WTC11 (cell line): Measurements from ENCODE around the gene DYSF. TPM values are rescaled to one million over a fixed set of nuclear protein-coding genes. Genes with fewer than 3 reads are reported as not detected.

Experiments
- ATAC-seq: fragments of 200-7000 bp; cut with Tn5 transposase; 2 replicates; pipeline ENCODE4 v1.10.0; 2021; ENCODE audit warnings: mild to moderate bottlenecking, moderate library complexity
- CTCF ChIA-PET: fragments of 300-600 bp; sonication (Branson Sonifier 250); formaldehyde crosslinking; loops from one replicate; lab custom pipeline; 2021; ENCODE audit warnings: antibody characterized with exemption; lab: Charles Lee
- POLR2A ChIA-PET: fragments of 350-600 bp; sonication (Branson Sonifier 250); formaldehyde crosslinking; loops from one replicate; lab custom pipeline; 2021; ENCODE audit warnings: antibody characterized with exemption; lab: Charles Lee
- DNase-seq: peaks from one replicate; pipeline ENCODE4 v3.0.0; 2021; ENCODE audit warnings: low spot score
- H3K27ac Mint-ChIP-seq: 2 replicates; pipeline ENCODE4 v1.8.0; 2021; ENCODE audit warnings: mixed read lengths
- H3K27me3 Mint-ChIP-seq: 2 replicates; pipeline ENCODE4 v1.8.0; 2021; ENCODE audit warnings: low read depth, mild to moderate bottlenecking, moderate library complexity, mixed read lengths
- H3K36me3 Mint-ChIP-seq: 2 replicates; pipeline ENCODE4 v1.8.0; 2021; ENCODE audit warnings: mixed read lengths
- H3K4me1 Mint-ChIP-seq: 2 replicates; pipeline ENCODE4 v1.8.0; 2022; ENCODE audit warnings: mixed read lengths
- H3K4me3 Mint-ChIP-seq: 2 replicates; pipeline ENCODE4 v1.8.0; 2021; ENCODE audit warnings: mild to moderate bottlenecking, moderate library complexity, mixed read lengths
- H3K9me3 Mint-ChIP-seq: 2 replicates; pipeline ENCODE4 v1.8.0; 2021; ENCODE audit warnings: mixed read lengths
- ATF2 ChIP-seq: sonication (generic); formaldehyde crosslinking; IDR thresholded peaks from 2 replicates; pipeline ENCODE4 v1.8.1; 2022; ENCODE audit warnings: low read depth, missing genetic modification reagents, borderline replicate concordance
- ETV6 ChIP-seq: sonication (generic); formaldehyde crosslinking; IDR thresholded peaks from 2 replicates; pipeline ENCODE4 v1.8.1; 2022; ENCODE audit warnings: mild to moderate bottlenecking, missing genetic modification reagents
- FOXK1 ChIP-seq: sonication (generic); formaldehyde crosslinking; IDR thresholded peaks from 2 replicates; pipeline ENCODE4 v1.8.0; 2022; ENCODE audit warnings: mild to moderate bottlenecking, moderate library complexity, missing genetic modification reagents
- JUN ChIP-seq: sonication (generic); formaldehyde crosslinking; IDR thresholded peaks from 2 replicates; pipeline ENCODE4 v1.8.0; 2023; ENCODE audit warnings: mild to moderate bottlenecking, missing genetic modification reagents
- NR2C2 ChIP-seq: sonication (generic); formaldehyde crosslinking; IDR thresholded peaks from 2 replicates; pipeline ENCODE4 v1.8.0; 2022; ENCODE audit warnings: mild to moderate bottlenecking, missing genetic modification reagents
- SMAD4 ChIP-seq: sonication (generic); formaldehyde crosslinking; IDR thresholded peaks from 2 replicates; pipeline ENCODE4 v1.8.0; 2022; ENCODE audit warnings: mild to moderate bottlenecking, missing genetic modification reagents
- SOX15 ChIP-seq: fragments of 250-450 bp; sonication (Bioruptor Pico); IDR thresholded peaks from 2 replicates; pipeline ENCODE4 v1.9.0; 2021; ENCODE audit warnings: mild to moderate bottlenecking
- TEAD1 ChIP-seq: sonication (generic); formaldehyde crosslinking; IDR thresholded peaks from 2 replicates; pipeline ENCODE4 v1.8.0; 2022; ENCODE audit warnings: mild to moderate bottlenecking, missing genetic modification reagents
- ZNF138 ChIP-seq: sonication (generic); formaldehyde crosslinking; conservative IDR thresholded peaks from 2 replicates; pipeline ENCODE4 v1.8.1; 2022; ENCODE audit warnings: mild to moderate bottlenecking, moderate library complexity, missing genetic modification reagents
- ZNF263 ChIP-seq: sonication (generic); formaldehyde crosslinking; IDR thresholded peaks from 2 replicates; pipeline ENCODE4 v1.8.1; 2022; ENCODE audit warnings: low read depth, mild to moderate bottlenecking, moderate library complexity, missing genetic modification reagents
- ZNF396 ChIP-seq: fragments of 250-450 bp; sonication (Bioruptor Pico); IDR thresholded peaks from 2 replicates; pipeline ENCODE4 v1.8.0; 2021; ENCODE audit warnings: mild to moderate bottlenecking, moderate library complexity, borderline replicate concordance
- ZNF425 ChIP-seq: fragments of 250-450 bp; sonication (Bioruptor Pico); conservative IDR thresholded peaks from 2 replicates; pipeline ENCODE4 v1.9.0; 2021; ENCODE audit warnings: mild to moderate bottlenecking
- total RNA-seq: library from RNA; stranded (reverse); gene quantifications from 3 replicates; pipeline ENCODE4 v1.2.3, GENCODE V29; 2021
- TF ChIP-seq, protein P1 (sequence below): sonication (generic); formaldehyde crosslinking; IDR thresholded peaks from 2 replicates; pipeline ENCODE4 v1.8.0; 2022; ENCODE audit warnings: missing genetic modification reagents
- TF ChIP-seq, protein P2 (sequence below): sonication (generic); formaldehyde crosslinking; IDR thresholded peaks from 2 replicates; pipeline ENCODE4 v1.8.0; 2022; ENCODE audit warnings: mild to moderate bottlenecking, missing genetic modification reagents

Gene DYSF
- total RNA-seq, 1 experiment from 2014 or later, result 14.8 TPM

DNA sequence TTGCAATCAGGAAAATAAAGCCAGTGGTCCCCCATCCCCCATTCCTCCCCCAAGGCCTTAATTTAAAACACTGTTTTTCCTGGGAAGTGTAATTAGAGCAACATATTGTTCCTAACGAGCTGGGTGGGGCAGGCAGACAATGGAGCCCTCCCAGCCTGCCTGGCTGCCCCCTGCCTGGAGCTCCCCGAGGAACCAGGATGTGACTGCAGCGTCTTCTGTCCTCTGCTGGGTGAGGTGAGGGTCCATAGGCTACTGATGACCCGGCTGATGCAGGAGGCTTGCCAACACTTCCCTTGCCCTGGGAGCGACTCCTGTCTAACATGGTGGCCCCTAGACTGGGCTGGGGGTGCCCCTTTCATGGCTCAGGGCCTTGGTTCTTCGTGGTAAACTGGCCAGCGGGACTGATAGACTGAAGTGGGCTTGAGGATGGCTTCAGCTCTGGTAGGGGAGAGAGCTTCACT is 152.4 kb downstream of the DYSF start:
- POLR2A ChIA-PET, result no interaction called here
- TF ChIP-seq SOX15 (CRISPR knock-in tag), result no peak
- TF ChIP-seq, protein P1, sequence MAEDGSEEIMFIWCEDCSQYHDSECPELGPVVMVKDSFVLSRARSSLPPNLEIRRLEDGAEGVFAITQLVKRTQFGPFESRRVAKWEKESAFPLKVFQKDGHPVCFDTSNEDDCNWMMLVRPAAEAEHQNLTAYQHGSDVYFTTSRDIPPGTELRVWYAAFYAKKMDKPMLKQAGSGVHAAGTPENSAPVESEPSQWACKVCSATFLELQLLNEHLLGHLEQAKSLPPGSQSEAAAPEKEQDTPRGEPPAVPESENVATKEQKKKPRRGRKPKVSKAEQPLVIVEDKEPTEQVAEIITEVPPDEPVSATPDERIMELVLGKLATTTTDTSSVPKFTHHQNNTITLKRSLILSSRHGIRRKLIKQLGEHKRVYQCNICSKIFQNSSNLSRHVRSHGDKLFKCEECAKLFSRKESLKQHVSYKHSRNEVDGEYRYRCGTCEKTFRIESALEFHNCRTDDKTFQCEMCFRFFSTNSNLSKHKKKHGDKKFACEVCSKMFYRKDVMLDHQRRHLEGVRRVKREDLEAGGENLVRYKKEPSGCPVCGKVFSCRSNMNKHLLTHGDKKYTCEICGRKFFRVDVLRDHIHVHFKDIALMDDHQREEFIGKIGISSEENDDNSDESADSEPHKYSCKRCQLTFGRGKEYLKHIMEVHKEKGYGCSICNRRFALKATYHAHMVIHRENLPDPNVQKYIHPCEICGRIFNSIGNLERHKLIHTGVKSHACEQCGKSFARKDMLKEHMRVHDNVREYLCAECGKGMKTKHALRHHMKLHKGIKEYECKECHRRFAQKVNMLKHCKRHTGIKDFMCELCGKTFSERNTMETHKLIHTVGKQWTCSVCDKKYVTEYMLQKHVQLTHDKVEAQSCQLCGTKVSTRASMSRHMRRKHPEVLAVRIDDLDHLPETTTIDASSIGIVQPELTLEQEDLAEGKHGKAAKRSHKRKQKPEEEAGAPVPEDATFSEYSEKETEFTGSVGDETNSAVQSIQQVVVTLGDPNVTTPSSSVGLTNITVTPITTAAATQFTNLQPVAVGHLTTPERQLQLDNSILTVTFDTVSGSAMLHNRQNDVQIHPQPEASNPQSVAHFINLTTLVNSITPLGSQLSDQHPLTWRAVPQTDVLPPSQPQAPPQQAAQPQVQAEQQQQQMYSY (CRISPR knock-in tag), result no peak
- TF ChIP-seq TEAD1 (CRISPR knock-in tag), result no peak
- no peak for TF ChIP-seq ATF2
- TF ChIP-seq ZNF138 (CRISPR knock-in tag), result no peak
- no peak for TF ChIP-seq NR2C2 (CRISPR knock-in tag)
- no peak for TF ChIP-seq ZNF263
- TF ChIP-seq SMAD4 (CRISPR knock-in tag), result no peak
- no peak for TF ChIP-seq ZNF396 (CRISPR knock-in tag)
- TF ChIP-seq ZNF425 (CRISPR knock-in tag), result no peak
- TF ChIP-seq, protein P2, sequence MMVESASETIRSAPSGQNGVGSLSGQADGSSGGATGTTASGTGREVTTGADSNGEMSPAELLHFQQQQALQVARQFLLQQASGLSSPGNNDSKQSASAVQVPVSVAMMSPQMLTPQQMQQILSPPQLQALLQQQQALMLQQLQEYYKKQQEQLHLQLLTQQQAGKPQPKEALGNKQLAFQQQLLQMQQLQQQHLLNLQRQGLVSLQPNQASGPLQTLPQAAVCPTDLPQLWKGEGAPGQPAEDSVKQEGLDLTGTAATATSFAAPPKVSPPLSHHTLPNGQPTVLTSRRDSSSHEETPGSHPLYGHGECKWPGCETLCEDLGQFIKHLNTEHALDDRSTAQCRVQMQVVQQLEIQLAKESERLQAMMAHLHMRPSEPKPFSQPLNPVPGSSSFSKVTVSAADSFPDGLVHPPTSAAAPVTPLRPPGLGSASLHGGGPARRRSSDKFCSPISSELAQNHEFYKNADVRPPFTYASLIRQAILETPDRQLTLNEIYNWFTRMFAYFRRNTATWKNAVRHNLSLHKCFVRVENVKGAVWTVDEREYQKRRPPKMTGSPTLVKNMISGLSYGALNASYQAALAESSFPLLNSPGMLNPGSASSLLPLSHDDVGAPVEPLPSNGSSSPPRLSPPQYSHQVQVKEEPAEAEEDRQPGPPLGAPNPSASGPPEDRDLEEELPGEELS (CRISPR knock-in tag), result no peak
- no peak for TF ChIP-seq ETV6 (CRISPR knock-in tag)
- DNase-seq (peak; percentile 7), ATAC-seq (no peak)
- Mint-ChIP-seq H3K27ac (no peak overlapping the region), H3K27me3 (0 out of 2 replicates have a peak, but pooled peaks cover 2% of the 10 kb centered on the region), H3K36me3 (no peaks in the 10 kb centered on the region), H3K9me3 (no peaks in the 10 kb centered on the region), H3K4me3 (no peak overlapping the region), H3K4me1 (peaks cover 24% of the 10 kb centered on the region)
- CTCF ChIA-PET, result no interaction called here

DNA sequence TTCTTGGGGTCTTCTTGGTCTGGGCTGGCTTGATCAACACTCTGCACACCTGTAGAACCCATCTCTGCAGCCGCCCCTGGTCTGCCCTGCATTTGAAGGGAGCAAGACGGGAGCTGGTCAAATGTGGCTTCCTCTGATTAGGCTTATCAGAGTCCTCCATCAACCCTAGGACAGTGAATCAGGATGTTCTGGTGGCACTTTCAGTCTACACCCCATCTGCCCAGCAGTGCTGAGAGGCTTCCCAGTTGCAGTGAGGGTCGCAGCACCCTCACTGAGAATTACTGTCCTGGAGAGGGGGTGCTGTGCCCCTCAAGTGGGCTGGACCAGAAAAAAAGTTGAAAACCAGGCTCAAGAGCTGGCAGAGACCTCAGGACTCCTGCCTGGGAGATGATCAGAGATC is 152.9 kb downstream of the DYSF start:
- ChIA-PET POLR2A (no interaction called here), CTCF (no interaction called here)
- DNase-seq, result peak; percentile 4
- H3K9me3 Mint-ChIP-seq, result no peaks in the 10 kb centered on the region
- 0 out of 2 replicates have a peak, but pooled peaks cover 2% of the 10 kb centered on the region for H3K27me3 Mint-ChIP-seq
- no peak for ATAC-seq
- peaks cover 24% of the 10 kb centered on the region for H3K4me1 Mint-ChIP-seq
- TF ChIP-seq JUN (CRISPR knock-in tag) (no peak), FOXK1 (CRISPR knock-in tag) (no peak)
- H3K36me3 Mint-ChIP-seq, result no peaks in the 10 kb centered on the region
- H3K27ac Mint-ChIP-seq, result no peak overlapping the region
- H3K4me3 Mint-ChIP-seq, result no peak overlapping the region
